ENCODE measurements around the gene CFAP97.
"Not testable (repeated sequence)": the region's sequence is repeated elsewhere in the genome, so short reads cannot be mapped to it uniquely, and the experiment has no call there.

The CFAP97 gene

DNA sequence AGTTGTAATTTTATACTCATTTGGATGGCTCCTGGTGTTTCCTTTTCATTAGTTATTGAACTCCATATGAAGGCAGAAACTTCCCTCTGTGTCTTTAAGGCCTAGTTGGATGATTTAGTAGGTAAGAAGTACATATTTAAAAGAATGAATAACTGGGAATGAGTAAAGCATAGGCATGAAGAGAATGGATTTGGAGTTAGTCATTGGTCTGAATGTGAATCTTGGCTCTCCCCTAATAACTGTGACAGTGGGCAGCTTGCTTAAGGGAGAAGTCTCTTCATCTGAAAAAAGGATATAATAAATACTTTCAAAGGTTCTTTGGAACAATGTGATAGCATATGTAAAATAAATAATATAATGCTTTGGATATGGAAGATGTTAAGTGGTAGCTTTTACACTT lies 18.8 kb upstream of the CFAP97 start:
- DNase-seq (ENCODE audit: low spot score): no peak

- DNase-seq (ENCODE audit: low spot score): no peak
These were observed 18.1 kb upstream of the CFAP97 start for GRCh38 chr4:185221912-185222311.

GRCh38 chr4:185221491-185221890 lies 17.7 kb upstream of the CFAP97 start:
- no peak for DNase-seq (ENCODE audit: low spot score)

DNA sequence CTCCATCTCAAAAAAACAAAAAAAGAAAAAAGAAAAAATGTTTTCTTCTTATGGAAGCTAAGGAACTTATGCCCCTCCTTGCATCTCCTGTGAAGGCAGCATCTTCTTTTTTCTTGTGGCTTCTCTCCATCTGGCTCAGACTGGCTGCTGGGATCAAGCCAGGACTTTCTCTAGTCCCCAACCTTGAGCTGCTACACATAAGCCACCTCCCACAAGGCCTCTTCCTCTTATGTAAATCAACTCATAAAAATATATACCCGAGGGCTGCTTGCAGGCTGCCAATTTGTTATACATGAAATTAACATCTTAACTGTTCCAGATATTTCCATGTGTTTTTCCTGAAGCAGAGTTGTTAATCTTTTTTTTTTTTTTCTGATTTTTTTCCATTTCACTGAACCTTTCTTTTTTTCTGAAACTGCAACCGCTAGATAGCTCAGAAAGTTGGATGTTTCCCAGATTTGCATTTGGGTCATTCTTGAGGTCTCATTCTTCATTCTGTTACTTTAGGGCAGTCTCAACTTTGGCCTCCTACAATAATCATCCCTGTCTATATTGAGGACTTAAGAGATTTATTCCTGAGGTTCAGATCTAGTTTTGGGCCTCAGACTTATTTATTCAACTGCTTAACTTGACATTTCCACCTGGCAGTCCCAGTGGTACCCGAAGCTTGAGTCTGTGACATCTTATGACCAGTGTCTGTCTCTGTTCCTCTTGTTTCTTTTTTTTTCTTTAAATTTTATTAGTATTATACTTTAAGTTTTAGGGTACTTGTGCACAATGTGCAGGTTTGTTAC lies 15.9 kb upstream of the CFAP97 start:
- peak; percentile 88 for DNase-seq (ENCODE audit: low spot score)

DNA sequence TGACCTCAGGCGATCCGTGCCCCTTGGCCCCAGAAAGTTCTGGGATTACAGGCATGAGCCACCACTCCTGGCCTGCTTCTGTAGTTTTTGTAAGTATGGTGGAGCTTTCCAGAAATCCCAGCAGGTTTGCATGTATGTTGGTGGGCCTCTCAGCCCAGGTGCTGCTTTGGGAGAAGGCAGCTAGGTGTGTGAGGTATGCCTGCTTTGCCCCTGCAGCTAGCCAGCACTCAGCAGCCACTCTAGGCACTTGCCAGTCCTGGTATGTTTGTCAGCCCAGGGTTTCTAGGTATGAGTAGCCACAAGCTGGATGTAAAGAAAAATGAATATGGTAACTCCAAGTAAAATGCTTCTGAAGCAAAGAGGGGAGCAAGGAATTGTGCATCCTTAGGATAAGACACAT lies 14.5 kb upstream of the CFAP97 start:
- no peak for DNase-seq (ENCODE audit: low spot score)

DNA sequence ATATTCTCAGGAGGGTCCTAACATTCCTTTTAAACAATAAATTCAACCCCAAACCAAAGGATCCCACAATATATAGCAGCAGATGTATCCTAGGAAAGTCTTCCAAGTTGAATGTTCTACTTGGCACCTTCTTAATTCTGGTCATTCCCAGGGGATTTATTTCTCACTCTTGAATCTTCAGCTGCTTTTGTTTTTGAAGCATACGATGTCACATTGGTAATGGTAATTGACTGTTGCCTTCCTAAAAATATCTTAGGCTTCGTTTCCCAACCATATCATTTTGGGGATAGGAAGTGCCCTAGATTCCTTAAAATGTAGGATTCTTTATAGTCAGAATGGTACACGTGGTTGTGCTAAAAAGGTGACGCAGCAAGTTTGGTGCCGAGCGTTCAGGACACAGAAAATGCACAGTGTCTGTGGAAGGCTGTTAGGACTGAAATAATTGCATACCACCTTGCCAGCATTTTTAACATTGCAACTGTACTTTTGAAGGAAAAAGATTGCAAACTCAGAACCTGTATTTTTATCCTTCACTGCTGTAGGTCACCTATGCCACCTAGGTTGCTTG lies 13.7 kb upstream of the CFAP97 start:
- DNase-seq (ENCODE audit: low spot score): peak; percentile 49

DNA sequence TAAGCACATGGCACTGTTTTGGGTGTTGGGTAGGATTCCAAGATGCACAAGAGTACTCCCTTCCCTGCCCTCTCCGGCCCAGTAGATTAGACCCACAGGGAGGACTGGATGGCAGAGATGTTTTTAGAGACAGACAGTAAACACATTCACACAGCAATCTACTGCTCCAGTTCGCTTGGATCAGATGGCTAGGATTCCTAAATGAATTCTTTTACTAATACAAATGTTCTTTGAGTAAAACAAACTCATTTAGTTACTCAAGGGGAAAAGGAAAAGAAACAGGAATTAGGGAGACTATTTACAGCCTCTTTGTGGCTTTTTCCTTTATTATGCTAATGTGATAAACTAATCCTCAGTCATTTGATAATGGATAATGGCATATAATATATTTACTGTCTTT lies 11.5 kb upstream of the CFAP97 start:
- DNase-seq (ENCODE audit: low spot score): no peak

- no peak for DNase-seq (ENCODE audit: low spot score)
These were observed 10.1 kb upstream of the CFAP97 start for GRCh38 chr4:185213877-185214276.

DNA sequence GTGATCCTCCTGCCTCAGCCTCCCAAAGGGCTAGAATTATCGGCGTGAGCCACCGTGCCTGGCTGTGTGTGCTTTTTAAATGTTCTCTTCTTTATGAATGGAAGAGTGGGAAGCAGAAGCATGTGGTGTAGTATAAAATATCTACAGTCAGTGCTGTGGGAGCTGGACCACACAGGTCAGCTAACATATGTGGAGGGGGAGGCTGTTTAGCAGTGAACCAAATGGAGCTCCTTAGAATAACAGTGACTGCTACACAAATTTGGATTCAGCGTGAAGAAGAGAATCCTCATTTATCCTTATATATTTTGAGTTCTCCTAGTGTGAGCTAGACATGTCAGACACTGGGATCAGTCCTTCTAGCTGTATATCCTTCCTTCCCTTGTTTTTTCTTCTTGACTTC lies 8.8 kb upstream of the CFAP97 start:
- DNase-seq (ENCODE audit: low spot score): no peak

GRCh38 chr4:185211641-185212040 lies 7.8 kb upstream of the CFAP97 start:
- peak; percentile 24 for DNase-seq (ENCODE audit: low spot score)

DNA sequence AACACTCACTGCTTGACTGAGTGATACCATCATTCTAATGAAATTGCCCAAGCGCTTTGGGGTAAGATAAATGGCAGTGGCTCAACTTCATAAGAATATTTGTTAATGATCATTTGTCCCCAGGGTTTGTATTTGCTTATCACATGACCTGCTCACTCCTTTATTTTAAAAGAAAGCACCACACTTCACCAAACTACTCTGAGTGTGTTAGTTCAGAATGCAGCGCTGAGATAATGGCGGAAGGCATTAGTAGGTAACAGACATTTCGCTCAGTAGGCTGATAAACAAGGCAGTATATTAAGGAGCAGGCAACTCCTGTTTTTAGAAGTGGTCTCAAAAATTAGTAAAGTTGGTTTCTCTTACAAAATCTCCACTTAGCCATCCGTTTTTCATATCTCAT lies 7.2 kb upstream of the CFAP97 start:
- DNase-seq (ENCODE audit: low spot score): peak; percentile 47

GRCh38 chr4:185210102-185210981 lies 6.5 kb upstream of the CFAP97 start:
- DNase-seq (ENCODE audit: low spot score): peak; percentile 67

DNA sequence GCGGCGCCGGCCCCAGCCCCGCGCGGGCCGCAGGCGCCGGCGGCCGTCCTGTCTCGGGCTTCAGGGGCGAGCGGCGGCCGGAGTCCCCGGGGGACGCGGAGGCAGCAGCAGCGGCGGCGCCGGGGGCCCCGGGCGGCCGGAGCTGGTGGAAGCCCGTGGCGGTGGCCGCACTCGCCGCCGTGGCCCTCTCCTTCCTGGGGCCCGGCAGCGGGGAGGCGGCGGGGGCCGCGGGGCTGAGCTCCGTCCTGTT lies 6.0 kb upstream of the CFAP97 start:
- not testable (repeated sequence) for DNase-seq (ENCODE audit: low spot score)

GRCh38 chr4:185209031-185209851 lies 5.4 kb upstream of the CFAP97 start, which contains the start of gene SNX25:
Gene SNX25 (plus strand): TSS chr4:185209598. CDS start chr4:185209827, 229 bp downstream.
- DNase-seq (ENCODE audit: low spot score): peak; percentile 93

DNA sequence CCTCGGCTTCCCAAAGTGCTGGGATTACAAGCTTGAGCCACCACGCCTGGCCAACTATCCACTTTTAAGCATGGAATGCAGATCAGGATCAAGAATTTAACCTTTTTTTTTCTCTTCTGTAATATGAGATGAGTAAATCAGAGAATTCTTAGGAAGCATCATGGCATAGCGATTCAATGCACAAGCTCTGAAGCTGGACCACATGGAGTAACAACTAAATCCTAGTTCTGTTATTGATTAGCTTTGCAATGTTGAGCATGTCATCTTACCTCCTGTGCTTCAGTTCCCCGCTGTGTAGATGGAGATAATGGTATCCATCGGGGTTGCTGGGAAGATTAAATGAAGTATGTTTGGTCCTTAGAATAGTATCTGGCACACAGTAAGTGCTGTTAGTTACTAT lies 3.7 kb upstream of the CFAP97 start:
- no peak for DNase-seq (ENCODE audit: low spot score)

DNA sequence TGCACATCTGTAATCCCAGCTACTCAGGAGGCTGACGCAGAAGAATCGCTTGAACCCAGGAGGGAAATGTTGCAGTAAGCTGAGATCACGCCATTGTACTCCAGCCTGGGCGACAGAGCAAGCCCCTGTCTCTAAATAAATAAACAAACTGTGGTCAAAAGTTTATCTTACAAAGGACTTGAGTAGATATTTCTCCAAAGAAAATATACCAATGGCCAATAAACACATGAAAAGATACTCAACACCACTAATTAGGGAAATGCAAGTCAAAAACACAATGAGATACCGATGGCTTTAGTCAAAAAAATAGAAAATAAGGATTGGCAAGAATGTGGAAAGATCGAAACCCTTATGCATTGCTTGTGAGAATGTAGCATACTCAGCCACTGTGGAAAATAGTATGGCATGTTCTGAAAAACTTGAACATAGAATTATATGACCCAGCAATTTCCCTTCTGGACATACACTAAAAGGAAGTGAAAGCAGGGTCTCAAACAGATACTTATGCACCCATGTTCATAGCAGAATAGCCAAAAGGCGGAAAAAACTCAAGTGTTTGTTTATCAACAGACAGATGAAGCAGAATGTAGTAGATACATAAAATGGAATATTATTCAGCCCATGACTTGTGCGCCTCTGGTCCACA lies 2.0 kb upstream of the CFAP97 start:
- no peak for DNase-seq (ENCODE audit: low spot score)

- DNase-seq (ENCODE audit: low spot score): not testable (repeated sequence)
These were observed 1.3 kb upstream of the CFAP97 start for GRCh38 chr4:185205073-185205472.

GRCh38 chr4:185204238-185204910 lies 574 bp upstream of the CFAP97 start:
- DNase-seq (ENCODE audit: low spot score): peak; percentile 61

GRCh38 chr4:185202984-185203485 lies 765 bp downstream of the CFAP97 start:
- DNase-seq (ENCODE audit: low spot score): no peak
